Activated CD4-positive, alpha-beta T cell treated with anti-CD3 and anti-CD28 coated beads for 1 hour (primary cell): ENCODE data around the gene TRAP1.
"Not testable (repeated sequence)": the region's sequence is repeated elsewhere in the genome, so short reads cannot be mapped to it uniquely, and the experiment has no call there.

Source experiments
- DNase-seq: peaks from one replicate; pipeline ENCODE4 v3.0.0-alpha.2; 2020

TRAP1 gene

GRCh38 chr16:3735541-3735940, 18.2 kb upstream of the TRAP1 start:
- DNase-seq: no peak

- no peak for DNase-seq
Observed at GRCh38 chr16:3734758-3735221, 17.5 kb upstream of the TRAP1 start.

GRCh38 chr16:3734084-3734757, 16.9 kb upstream of the TRAP1 start:
- DNase-seq: no peak

- DNase-seq: no peak
Observed at GRCh38 chr16:3732171-3732570, 14.8 kb upstream of the TRAP1 start.

GRCh38 chr16:3731126-3731935, 14.0 kb upstream of the TRAP1 start:
- DNase-seq: no peak

GRCh38 chr16:3730161-3731125, 13.1 kb upstream of the TRAP1 start:
- DNase-seq: no peak

- no peak for DNase-seq
Observed at GRCh38 chr16:3729161-3730112, 12.1 kb upstream of the TRAP1 start.

- DNase-seq: no peak
Observed at GRCh38 chr16:3728424-3729160, 11.3 kb upstream of the TRAP1 start.

- no peak for DNase-seq
Observed at GRCh38 chr16:3727806-3728381, 10.6 kb upstream of the TRAP1 start.

GRCh38 chr16:3726021-3726687, 8.8 kb upstream of the TRAP1 start:
- DNase-seq: no peak

GRCh38 chr16:3725276-3725675, 8.0 kb upstream of the TRAP1 start:
- DNase-seq: no peak

GRCh38 chr16:3722508-3722907, 5.2 kb upstream of the TRAP1 start:
- no peak for DNase-seq

- DNase-seq: no peak
Observed at GRCh38 chr16:3720418-3720817, 3.1 kb upstream of the TRAP1 start.

- no peak for DNase-seq
Observed at GRCh38 chr16:3718628-3719027, 1.3 kb upstream of the TRAP1 start.

GRCh38 chr16:3718019-3718391, 681 bp upstream of the TRAP1 start:
- DNase-seq: no peak

- DNase-seq: no peak
Observed at GRCh38 chr16:3716831-3717234, 491 bp downstream of the TRAP1 start.

- DNase-seq: no peak
Observed at GRCh38 chr16:3715430-3715829, 1.9 kb downstream of the TRAP1 start.

GRCh38 chr16:3714378-3714777, 2.9 kb downstream of the TRAP1 start:
- DNase-seq: not testable (repeated sequence)

- no peak for DNase-seq
Observed at GRCh38 chr16:3713587-3714242, 3.6 kb downstream of the TRAP1 start.

- DNase-seq: no peak
Observed at GRCh38 chr16:3712861-3713372, 4.4 kb downstream of the TRAP1 start.
